Tibial artery (tissue), 4 donors: ENCODE data around the gene ACVRL1.

Experiments used
- DNase-seq, 2 donors: peaks; one replicate each; pipeline ENCODE4 v3.0.0-alpha.2; 2019
- H3K27ac ChIP-seq, 2 donors: fragments of 200-600 bp; sonication (generic) in 1 of 2; 1 replicate in 1 of 2; 2 replicates in 1 of 2; pipeline ENCODE4 v1.5.1; 2018 to 2019; ENCODE audit warnings: mild to moderate bottlenecking in 1 of 2
- H3K27me3 ChIP-seq, 2 donors: fragments of 200-600 bp; sonication (generic) in 1 of 2; one replicate each; pipeline versions ENCODE4 v1.5.1 to v1.6.0; 2016 to 2019
- H3K36me3 ChIP-seq, 3 donors: fragments of 200-600 bp; sonication (generic) in 2 of 3; one replicate each; pipeline ENCODE4 v1.5.1; 2016 to 2019; ENCODE audit warnings: mild to moderate bottlenecking in 2 of 3
- H3K4me1 ChIP-seq, 4 donors: fragments of 200-600 bp; sonication (generic) in 2 of 4; 1 replicate in 3 of 4; 2 replicates in 1 of 4; pipeline ENCODE4 v1.5.1; 2016 to 2019
- H3K4me3 ChIP-seq, 2 donors: fragments of 200-600 bp; sonication (generic) in 1 of 2; 1 replicate in 1 of 2; 2 replicates in 1 of 2; pipeline ENCODE4 v1.5.1; 2018 to 2019; ENCODE audit warnings: mild to moderate bottlenecking in 2 of 2
- H3K9me3 ChIP-seq, 3 donors: fragments of 200-600 bp; sonication (generic) in 1 of 3; one replicate each; pipeline ENCODE4 v1.5.1; 2016 to 2019
- intact Hi-C: fragments of 100-400 bp; cut with DNase I; formaldehyde crosslinking; loops from one replicate; pipeline ENCODE4 v1.15.0; 2023; ENCODE audit warnings: low total_unique reads
- TF ChIP-seq, protein P1 (sequence below), 2 experiments: fragments of 200-600 bp in 1 of 2; fragments of 450-650 bp in 1 of 2; IDR thresholded peaks; one replicate each; pipeline ENCODE4 v1.5.1; 2017 to 2019; ENCODE audit warnings: antibody characterized with exemption in 2 of 2, mild to moderate bottlenecking in 1 of 2, moderate library complexity in 1 of 2

ACVRL1 gene

DNA sequence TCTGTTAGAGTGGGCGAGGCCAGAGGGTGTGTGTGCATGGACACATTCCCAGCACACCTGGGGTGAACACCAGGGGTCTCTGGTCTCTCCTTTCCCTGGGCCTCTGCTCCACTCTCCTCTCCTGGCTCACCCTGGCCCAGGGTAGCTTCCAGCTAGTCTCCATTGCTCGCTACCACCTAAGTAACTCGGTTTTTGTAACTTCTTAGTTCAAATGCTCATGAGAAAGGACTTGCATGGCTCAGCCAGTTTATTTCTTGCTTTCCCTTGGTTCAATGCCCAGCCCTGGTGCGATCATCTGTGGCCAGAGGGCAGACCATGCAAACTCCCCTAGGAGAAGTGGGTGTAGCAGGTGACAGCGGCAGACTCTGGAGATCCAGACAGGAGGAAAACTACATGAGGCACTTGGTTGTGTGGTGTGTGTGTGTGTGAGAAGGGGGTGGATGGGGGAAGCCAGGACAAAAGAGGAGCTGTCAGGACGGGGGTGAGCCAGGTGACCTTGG, 35.2 kb downstream of the ACVRL1 start:
- Histone ChIP-seq H3K27me3 (no peaks in the 10 kb centered on the region), H3K36me3 (no peaks in the 10 kb centered on the region), H3K4me3 (no peak overlapping the region), H3K27ac (no peak overlapping the region), H3K4me1 (peaks cover 0 to 14% (median 6%) of the 10 kb centered on the region in 4 donors), H3K9me3 (peaks cover 0 to 7% (median 6%) of the 10 kb centered on the region in 3 donors)
- DNase-seq = no peak
- intact Hi-C loops = no loop called here
- TF ChIP-seq, protein P1, sequence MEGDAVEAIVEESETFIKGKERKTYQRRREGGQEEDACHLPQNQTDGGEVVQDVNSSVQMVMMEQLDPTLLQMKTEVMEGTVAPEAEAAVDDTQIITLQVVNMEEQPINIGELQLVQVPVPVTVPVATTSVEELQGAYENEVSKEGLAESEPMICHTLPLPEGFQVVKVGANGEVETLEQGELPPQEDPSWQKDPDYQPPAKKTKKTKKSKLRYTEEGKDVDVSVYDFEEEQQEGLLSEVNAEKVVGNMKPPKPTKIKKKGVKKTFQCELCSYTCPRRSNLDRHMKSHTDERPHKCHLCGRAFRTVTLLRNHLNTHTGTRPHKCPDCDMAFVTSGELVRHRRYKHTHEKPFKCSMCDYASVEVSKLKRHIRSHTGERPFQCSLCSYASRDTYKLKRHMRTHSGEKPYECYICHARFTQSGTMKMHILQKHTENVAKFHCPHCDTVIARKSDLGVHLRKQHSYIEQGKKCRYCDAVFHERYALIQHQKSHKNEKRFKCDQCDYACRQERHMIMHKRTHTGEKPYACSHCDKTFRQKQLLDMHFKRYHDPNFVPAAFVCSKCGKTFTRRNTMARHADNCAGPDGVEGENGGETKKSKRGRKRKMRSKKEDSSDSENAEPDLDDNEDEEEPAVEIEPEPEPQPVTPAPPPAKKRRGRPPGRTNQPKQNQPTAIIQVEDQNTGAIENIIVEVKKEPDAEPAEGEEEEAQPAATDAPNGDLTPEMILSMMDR (IDR thresholded peaks at IDR 0.05) = no peak

DNA sequence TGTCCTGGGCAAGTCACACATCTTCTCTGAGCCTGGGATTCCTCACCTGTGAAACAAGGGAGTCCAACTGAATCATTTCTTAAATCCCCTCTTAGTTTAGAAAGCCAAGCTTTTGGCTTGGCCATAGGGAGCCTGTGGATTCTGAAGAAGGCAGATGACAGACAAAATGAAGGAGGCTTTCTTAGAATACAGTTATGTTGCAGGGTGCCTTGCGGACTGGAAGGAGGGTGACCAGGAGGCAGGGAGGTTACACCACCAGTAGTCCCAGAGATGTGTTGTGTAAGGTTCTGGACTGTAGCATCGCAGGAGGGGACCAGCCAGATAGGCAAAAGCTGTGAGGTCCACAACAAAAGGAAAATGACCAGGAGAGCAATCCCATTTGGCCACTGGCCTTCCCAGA, 36.0 kb downstream of the ACVRL1 start:
- TF ChIP-seq, protein P1 (IDR thresholded peaks at IDR 0.05) = no peak
- H3K27ac ChIP-seq = no peak overlapping the region
- DNase-seq = no peak

DNA sequence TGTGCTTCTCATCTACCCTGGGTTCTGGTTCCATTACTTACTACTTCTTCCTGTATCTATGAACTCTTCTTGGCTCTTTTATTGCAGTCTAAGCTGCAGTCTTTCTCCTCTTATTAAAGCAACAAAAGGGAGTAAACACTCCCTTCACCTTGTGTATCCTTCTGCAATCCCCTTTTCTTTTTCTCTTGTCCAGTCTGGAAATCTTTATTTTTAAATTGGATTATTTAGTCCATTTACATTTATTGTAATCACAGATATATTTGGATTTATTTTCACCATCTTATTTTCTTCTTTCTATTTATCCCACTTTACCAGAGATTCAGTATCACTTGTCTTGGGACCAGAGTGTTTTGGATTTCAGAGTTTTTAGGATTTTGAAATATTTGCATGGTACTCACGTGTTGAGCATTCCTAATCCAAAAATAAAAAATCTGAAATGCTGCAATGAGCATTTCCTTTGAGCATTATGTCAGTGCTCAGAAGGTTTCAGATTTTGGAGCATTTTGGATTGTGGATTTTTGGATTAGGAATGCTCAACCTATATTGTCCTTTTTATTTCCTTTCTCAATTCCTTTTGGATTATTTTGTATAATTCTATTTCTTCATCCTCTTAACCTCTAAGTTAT, 37.4 kb downstream of the ACVRL1 start:
- TF ChIP-seq, protein P1 (IDR thresholded peaks at IDR 0.05) = no peak
- Histone ChIP-seq H3K36me3 (no peaks in the 10 kb centered on the region), H3K27ac (no peak overlapping the region), H3K27me3 (no peaks in the 10 kb centered on the region), H3K4me1 (peaks cover 0 to 14% (median 6%) of the 10 kb centered on the region in 4 donors), H3K9me3 (peaks cover 0 to 7% (median 6%) of the 10 kb centered on the region in 3 donors), H3K4me3 (no peak overlapping the region)
- DNase-seq = no peak
- intact Hi-C loops = no loop called here

More for the DNA sequence above, 36.0 kb downstream of the ACVRL1 start:
- Histone ChIP-seq H3K4me3 (no peak overlapping the region), H3K27me3 (no peaks in the 10 kb centered on the region), H3K9me3 (peaks cover 0 to 7% (median 6%) of the 10 kb centered on the region in 3 donors), H3K36me3 (no peaks in the 10 kb centered on the region), H3K4me1 (peaks cover 0 to 14% (median 6%) of the 10 kb centered on the region in 4 donors)
- intact Hi-C loops = no loop called here

DNA sequence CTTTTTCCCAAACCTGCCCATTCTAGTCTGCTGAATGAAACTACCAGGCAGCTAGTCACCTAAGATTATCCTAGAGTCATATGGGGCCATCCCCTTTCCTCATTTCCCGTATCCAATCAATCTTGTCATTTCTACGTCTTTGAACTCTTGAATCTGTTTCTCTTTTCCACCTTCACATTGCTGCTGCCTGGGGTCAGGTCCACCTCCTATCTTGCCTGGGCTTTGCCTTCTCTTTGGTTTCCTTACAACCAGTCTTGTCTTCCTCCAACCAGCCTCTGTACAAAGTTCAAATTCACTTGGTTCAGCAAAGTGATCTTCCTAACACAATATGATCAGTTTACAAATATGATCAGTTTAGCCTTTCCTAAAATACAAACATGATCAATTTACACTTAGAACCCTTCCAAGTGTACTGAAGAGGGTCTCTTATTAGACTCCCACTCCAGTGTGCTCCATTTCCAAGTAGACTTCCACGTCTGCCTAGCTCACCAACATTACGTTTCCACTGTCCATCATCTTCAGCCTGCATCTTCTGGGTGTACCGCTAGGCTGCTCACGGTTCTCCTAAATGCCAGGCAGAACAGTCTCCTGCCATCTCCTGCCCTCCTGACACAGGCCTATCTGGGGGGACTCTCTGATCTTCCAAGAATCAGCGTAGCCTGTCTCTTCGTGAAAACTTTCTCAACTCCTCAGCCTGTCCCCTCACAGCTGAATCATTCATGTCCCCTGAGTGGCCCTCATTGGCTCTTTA, 40.1 kb downstream of the ACVRL1 start:
- TF ChIP-seq, protein P1 (IDR thresholded peaks at IDR 0.05) = no peak
- H3K4me1 ChIP-seq = peaks cover 0 to 2% (median 0%) of the 10 kb centered on the region in 4 donors
- no peaks in the 10 kb centered on the region for H3K27me3 ChIP-seq
- no peak for DNase-seq
- no peaks in the 10 kb centered on the region for H3K36me3 ChIP-seq
- H3K27ac ChIP-seq = no peak overlapping the region
- no peak overlapping the region for H3K4me3 ChIP-seq
- H3K9me3 ChIP-seq = peaks cover 0 to 7% (median 6%) of the 10 kb centered on the region in 3 donors
- intact Hi-C loops = no loop called here

DNA sequence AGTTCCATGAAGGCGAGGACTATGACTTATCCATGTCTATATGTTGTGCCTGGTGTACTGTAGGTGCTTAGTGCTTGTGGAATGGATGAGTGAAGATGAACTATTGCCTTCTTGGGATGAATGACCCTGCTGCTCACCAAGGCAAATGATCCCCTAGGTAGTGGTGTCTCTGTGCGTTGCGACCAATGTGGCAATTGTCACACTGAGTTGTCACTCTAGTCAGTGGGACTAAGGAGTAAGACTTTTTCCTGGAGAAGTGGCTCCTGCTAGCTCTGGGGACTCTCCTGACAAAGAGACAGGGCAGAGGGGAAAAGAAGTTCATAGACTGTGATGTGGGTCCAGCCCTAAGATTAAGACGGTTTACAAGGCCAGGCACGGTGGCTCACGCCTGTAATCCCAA, 40.8 kb downstream of the ACVRL1 start:
- TF ChIP-seq, protein P1 (IDR thresholded peaks at IDR 0.05) = no peak
- intact Hi-C loops = no loop called here
- Histone ChIP-seq H3K4me1 (peaks cover 0 to 6% (median 2%) of the 10 kb centered on the region in 4 donors), H3K27me3 (no peaks in the 10 kb centered on the region), H3K4me3 (no peak overlapping the region), H3K27ac (no peak overlapping the region), H3K36me3 (no peaks in the 10 kb centered on the region), H3K9me3 (peaks cover 0 to 7% (median 6%) of the 10 kb centered on the region in 3 donors)
- DNase-seq = no peak
